Panc1 (cell line): ENCODE data around the gene IL16.

ENCODE experiments used
- POLR2AphosphoS5 ChIP-seq: IDR thresholded peaks from 2 replicates; pipeline ENCODE4 v1.6.1; 2012; ENCODE audit warnings: mild to moderate bottlenecking, low read depth, low read length, moderate library complexity
- SIN3A ChIP-seq: IDR thresholded peaks from 2 replicates; pipeline ENCODE4 v1.6.1; 2012; ENCODE audit warnings: low read depth, mild to moderate bottlenecking, low read length, moderate library complexity, borderline replicate concordance; ENCODE audit not compliant: insufficient read depth
- TCF7L2 ChIP-seq: IDR thresholded peaks from 2 replicates; pipeline ENCODE4 v1.6.1; 2011; ENCODE audit warnings: mild to moderate bottlenecking, low read depth, low read length, inconsistent platforms
- TF ChIP-seq, protein P1 (sequence below): fragments of 450-650 bp; IDR thresholded peaks from 2 replicates; pipeline ENCODE4 v1.5.1; 2017; ENCODE audit warnings: mild to moderate bottlenecking
- TF ChIP-seq, protein P2 (sequence below), 2 experiments: IDR thresholded peaks; 2 replicates each; pipeline ENCODE4 v1.6.1; 2011 to 2012; ENCODE audit warnings: low read depth in 2 of 2, control low read depth in 1 of 2, low read length in 1 of 2, mild to moderate bottlenecking in 1 of 2, moderate library complexity in 1 of 2; ENCODE audit not compliant: insufficient read depth in 1 of 2

DNA sequence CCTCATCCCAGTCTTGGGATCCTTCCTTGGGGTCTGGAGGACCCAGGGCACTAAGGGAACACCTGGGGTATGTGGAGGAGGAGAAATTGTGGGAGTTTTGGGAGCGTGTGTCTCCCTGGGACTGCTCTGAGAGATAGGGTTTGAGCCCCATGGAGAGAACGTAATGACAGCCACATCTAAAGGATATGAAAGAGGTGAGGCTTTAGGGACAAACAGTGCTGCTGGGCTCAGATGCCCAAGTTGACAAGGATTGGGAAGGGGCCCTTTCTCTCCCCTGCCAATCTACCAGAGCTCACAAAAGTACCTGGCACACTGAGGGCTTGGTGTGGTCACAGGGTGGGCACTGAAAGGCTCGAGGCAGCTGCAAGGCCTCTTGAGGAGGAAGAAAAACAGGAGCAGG is 140.6 kb downstream of the IL16 start:
- TF ChIP-seq, protein P1, sequence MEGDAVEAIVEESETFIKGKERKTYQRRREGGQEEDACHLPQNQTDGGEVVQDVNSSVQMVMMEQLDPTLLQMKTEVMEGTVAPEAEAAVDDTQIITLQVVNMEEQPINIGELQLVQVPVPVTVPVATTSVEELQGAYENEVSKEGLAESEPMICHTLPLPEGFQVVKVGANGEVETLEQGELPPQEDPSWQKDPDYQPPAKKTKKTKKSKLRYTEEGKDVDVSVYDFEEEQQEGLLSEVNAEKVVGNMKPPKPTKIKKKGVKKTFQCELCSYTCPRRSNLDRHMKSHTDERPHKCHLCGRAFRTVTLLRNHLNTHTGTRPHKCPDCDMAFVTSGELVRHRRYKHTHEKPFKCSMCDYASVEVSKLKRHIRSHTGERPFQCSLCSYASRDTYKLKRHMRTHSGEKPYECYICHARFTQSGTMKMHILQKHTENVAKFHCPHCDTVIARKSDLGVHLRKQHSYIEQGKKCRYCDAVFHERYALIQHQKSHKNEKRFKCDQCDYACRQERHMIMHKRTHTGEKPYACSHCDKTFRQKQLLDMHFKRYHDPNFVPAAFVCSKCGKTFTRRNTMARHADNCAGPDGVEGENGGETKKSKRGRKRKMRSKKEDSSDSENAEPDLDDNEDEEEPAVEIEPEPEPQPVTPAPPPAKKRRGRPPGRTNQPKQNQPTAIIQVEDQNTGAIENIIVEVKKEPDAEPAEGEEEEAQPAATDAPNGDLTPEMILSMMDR = no peak
- TF ChIP-seq, protein P2, sequence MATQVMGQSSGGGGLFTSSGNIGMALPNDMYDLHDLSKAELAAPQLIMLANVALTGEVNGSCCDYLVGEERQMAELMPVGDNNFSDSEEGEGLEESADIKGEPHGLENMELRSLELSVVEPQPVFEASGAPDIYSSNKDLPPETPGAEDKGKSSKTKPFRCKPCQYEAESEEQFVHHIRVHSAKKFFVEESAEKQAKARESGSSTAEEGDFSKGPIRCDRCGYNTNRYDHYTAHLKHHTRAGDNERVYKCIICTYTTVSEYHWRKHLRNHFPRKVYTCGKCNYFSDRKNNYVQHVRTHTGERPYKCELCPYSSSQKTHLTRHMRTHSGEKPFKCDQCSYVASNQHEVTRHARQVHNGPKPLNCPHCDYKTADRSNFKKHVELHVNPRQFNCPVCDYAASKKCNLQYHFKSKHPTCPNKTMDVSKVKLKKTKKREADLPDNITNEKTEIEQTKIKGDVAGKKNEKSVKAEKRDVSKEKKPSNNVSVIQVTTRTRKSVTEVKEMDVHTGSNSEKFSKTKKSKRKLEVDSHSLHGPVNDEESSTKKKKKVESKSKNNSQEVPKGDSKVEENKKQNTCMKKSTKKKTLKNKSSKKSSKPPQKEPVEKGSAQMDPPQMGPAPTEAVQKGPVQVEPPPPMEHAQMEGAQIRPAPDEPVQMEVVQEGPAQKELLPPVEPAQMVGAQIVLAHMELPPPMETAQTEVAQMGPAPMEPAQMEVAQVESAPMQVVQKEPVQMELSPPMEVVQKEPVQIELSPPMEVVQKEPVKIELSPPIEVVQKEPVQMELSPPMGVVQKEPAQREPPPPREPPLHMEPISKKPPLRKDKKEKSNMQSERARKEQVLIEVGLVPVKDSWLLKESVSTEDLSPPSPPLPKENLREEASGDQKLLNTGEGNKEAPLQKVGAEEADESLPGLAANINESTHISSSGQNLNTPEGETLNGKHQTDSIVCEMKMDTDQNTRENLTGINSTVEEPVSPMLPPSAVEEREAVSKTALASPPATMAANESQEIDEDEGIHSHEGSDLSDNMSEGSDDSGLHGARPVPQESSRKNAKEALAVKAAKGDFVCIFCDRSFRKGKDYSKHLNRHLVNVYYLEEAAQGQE (IDR thresholded peaks at IDR 0.05; ENCODE audit: insufficient read depth in 1 of 2, low read depth in 2 of 2, low read length in 1 of 2) = no peak
- TF ChIP-seq SIN3A = no peak
- TF ChIP-seq TCF7L2 = no peak
- no peak for TF ChIP-seq POLR2AphosphoS5
